ENCODE results near the gene POU6F2.

GRCh38 chr7:39102234-39102633 is 124.5 kb downstream of the POU6F2 start:
- no peak for TF ChIP-seq CTCF (IDR thresholded peaks at IDR 0.05)
- no peak for TF ChIP-seq POLR2AphosphoS5 (IDR thresholded peaks at IDR 0.05; ENCODE audit: low read depth, low read length)
- no peak for TF ChIP-seq TCF7L2 (IDR thresholded peaks at IDR 0.05; ENCODE audit: low read depth, low read length)
